ENCODE data around the gene BRD9. TPM values are rescaled to one million over a fixed set of nuclear protein-coding genes. Genes with fewer than 3 reads are reported as not detected.
"Not testable (repeated sequence)": the region's sequence is repeated elsewhere in the genome, so short reads cannot be mapped to it uniquely, and the experiment has no call there.

Gene BRD9
- total RNA-seq, 2 donors from 2014 or later: 27.6 to 42.9 TPM

DNA sequence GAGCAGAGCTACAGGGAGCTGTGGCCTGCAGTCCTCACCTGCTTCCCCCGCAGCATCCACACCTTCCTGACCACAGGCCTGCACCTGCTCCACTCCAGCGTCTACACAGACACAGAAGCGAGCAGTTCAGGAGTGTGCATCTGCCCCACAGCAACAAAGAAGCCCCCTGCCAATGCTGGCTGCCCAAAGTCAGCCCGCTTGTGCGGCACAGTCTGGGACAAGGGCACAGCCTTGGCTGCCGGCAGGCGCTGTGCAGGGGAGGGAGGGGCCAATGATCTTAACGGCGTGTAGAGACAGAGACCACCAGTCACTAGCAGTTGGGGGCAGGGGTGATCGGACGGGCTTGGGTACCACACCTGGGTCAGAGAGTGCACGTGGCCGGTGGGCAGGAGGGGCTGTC is 6.6 kb downstream of the BRD9 start:
- ATAC-seq (no peak), DNase-seq (no peak)
- intact Hi-C loops (cut with DNase I, micrococcal nuclease): no loop called here

GRCh38 chr5:885529-885928 is 7.1 kb downstream of the BRD9 start:
- ATAC-seq: peak; percentile 19
- intact Hi-C loops (cut with DNase I, micrococcal nuclease): no loop called here
- DNase-seq: no peak

DNA sequence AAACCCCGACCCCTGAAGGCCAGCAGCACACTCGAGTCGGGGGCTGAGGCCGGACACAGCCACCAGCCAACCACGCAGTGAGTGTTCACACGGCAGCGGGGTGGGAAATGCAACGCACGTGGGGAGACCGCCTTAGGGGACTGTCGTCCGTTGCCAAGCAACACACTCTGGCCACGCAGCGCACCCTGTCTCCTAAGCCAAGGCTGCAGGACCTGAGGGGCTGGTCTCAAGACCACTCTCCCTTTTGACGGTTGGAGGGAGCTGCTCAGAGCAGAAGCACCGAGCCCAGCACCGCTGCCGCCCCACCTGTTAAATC is 7.5 kb downstream of the BRD9 start:
- ATAC-seq (no peak), DNase-seq (no peak)
- intact Hi-C loops (cut with DNase I, micrococcal nuclease): no loop called here

- DNase-seq: no peak
- ATAC-seq: peak; percentile 27
- intact Hi-C loops (cut with DNase I, micrococcal nuclease): no loop called here
Observed at GRCh38 chr5:884345-885126, 8.1 kb downstream of the BRD9 start.

GRCh38 chr5:883475-884181 is 9.0 kb downstream of the BRD9 start:
- intact Hi-C loops (cut with DNase I, micrococcal nuclease): no loop called here
- no peak for ATAC-seq
- no peak for DNase-seq

DNA sequence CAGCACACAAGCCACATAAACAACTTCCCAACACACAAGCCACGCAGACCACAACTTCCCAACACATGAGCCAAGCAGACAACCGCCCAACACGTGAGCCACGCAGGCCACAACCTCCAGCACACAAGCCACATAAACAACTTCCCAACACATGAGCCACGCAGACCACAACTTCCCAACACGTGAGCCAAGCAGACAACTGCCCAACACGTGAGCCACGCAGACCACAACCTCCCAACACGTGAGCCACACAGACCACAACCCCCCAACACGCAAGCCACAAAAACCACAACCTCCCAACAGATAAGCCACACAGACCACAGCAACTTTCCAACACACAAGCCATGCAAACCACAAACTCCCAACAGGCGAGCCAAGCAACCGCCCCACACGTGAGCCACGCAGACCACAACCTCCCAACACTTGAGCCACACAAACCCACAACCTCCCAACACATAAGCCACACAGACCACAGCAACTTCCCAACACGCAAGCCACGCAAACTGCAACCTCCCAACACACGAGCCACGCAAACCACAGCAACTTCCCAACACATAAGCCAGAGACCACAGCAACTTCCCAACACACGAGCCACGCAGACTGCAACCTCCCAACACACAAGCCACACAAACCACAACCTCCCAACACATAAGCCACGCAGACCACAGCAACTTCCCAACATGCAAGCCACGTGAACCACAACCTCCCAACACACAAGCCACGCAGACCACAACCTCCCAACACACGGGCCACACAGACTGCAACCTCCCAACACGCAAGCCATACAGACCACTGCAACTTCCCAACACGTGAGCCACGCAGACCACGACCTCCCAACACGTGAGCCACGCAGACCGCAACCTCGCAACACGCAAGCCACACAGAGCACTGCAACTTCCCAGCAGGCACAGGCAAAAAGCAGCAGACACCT is 10.1 kb downstream of the BRD9 start:
- DNase-seq (no peak), ATAC-seq (no peak)
- intact Hi-C loops (cut with DNase I, micrococcal nuclease): no loop called here

- DNase-seq (no peak), ATAC-seq (no peak)
Observed at GRCh38 chr5:881551-881935, 11.1 kb downstream of the BRD9 start.

GRCh38 chr5:880816-881550 is 11.6 kb downstream of the BRD9 start:
- intact Hi-C loops (cut with DNase I, micrococcal nuclease): no loop called here
- ATAC-seq: no peak
- DNase-seq: no peak

More at GRCh38 chr5:881551-881935, 11.1 kb downstream of the BRD9 start:
- intact Hi-C loops (cut with DNase I, micrococcal nuclease): no loop called here

DNA sequence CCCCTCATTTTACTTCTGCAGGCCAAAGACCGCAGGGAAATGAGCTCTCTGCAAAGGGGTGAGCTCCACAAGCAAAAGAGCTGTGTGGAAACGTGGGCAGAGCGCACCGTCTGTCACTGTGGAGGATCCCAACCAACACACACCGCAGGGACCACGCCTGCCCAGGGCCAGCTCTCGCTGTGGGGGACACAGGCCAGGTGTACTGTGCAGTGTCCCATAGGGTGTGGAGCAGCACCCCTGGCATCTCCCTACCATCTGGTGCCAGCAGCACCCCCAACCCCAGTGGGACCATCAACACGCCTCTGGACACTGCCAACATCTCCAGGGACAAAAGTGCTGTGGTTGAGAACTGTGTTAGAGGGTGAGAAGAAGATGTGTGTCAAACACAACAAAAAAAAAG is 13.9 kb downstream of the BRD9 start:
- DNase-seq; ATAC-seq; intact Hi-C loops (cut with DNase I, micrococcal nuclease): not testable (repeated sequence)

DNA sequence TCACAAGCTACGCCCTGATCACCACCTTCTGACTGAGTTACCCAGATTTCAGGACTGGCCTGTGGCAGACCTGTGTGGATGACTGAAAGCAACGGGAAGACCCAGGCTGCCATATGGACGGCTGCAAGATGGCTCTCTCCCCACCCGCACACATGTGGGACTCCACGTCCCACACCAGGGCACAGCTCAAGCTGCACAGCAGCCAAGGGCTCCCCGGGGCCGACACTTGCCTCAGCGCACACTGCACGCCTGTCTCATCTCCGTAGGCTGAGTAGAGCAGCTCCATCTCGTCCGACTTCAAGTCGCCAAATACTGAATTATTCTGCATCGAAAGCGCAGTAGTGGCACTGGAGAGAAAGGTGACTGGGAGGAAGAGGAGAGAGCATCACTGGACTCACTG is 14.5 kb downstream of the BRD9 start:
- intact Hi-C loops (cut with DNase I, micrococcal nuclease): no loop called here
- ATAC-seq: no peak
- no peak for DNase-seq

DNA sequence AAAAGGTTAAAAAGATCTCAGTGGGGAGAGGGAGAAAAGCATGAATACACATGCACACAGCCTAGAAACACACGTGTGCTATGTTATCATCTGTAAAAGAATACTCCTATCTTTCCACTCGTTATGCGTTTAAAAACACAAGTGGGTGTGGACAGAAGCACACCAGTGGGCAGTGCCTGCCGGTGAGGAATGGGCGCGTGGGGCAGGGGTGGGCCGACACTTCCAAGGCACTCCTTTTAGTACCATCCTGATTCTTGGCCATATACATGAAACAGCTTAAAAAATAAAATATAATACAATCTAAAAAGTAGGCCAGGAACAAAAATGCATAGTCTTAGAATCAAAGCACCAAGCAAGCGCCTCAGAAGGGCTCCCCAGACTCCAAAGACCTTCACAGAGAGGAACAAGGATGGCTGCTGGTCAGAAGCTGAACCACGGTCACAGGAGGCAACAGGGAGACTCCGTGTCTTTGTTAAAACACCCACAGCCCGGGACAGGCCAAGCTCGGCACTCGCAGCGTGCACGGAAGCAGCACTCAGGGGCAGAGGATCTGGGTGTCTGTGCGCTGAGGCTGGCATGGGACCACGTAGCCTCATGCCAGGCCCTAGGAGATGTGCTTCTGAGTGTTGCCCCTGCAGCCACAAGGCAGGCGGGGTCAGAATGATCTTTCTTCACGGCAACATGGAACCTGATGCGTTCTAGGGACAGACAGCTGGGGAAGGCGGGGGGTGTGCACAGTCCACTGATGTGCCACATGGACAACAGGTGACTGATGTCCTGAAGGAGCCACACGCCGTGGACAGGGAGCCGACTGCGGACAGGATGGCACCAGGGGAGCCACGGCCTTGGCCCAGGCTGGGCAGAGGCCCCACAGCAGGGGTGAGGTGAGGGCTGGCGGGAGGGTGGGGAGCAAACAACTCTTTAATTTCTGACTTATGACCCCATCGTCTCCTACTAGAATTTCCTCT is 15.9 kb downstream of the BRD9 start:
- ATAC-seq: no peak
- no peak for DNase-seq
- intact Hi-C loops (cut with DNase I, micrococcal nuclease): no loop called here

GRCh38 chr5:875931-876330 is 16.7 kb downstream of the BRD9 start:
- no peak for ATAC-seq
- no peak for DNase-seq
- intact Hi-C loops (cut with DNase I, micrococcal nuclease): no loop called here

GRCh38 chr5:873328-873727 is 19.3 kb downstream of the BRD9 start:
- no peak for ATAC-seq
- intact Hi-C loops (cut with DNase I, micrococcal nuclease): no loop called here
- DNase-seq: no peak

- no peak for ATAC-seq
- DNase-seq: no peak
- intact Hi-C loops (cut with DNase I, micrococcal nuclease): no loop called here
Observed at GRCh38 chr5:872301-872700, 20.3 kb downstream of the BRD9 start.

DNA sequence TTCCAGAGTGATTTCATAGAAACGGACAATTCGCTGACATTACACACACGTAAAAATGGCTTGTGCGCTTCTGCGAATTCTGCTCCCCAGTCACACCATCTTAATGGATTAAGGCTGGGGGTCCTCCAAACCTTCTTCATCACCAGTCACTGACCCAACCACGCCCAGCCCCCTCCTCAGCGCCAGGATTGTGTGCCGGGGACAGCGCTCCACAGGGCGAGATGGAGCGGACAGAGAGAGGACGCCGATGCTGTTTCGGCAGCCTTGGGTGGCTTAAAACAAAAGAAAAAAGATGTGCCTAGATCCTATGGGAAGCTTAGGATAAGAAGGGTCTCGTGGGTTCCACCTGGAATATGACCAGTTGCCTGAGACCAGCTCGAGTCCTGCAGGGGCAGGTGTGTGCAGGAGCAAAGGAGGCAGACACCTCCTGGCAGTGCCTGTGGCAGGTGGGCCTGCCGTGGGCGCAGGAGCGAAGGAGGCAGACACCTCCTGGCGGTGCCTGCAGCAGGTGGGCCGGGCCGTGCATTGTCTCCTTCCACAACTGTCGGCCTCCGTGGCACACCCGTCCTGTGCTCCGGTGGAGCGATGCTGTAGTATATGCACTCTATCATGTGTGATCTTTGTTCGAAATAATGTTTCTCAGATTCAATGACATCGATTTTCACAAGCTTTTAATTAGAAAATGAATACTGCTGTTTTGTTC is 20.9 kb downstream of the BRD9 start:
- intact Hi-C loops (cut with DNase I, micrococcal nuclease): no loop called here
- DNase-seq (no peak), ATAC-seq (no peak)

GRCh38 chr5:870956-871355 is 21.6 kb downstream of the BRD9 start:
- intact Hi-C loops (cut with DNase I, micrococcal nuclease): no loop called here
- ATAC-seq (no peak), DNase-seq (no peak)

DNA sequence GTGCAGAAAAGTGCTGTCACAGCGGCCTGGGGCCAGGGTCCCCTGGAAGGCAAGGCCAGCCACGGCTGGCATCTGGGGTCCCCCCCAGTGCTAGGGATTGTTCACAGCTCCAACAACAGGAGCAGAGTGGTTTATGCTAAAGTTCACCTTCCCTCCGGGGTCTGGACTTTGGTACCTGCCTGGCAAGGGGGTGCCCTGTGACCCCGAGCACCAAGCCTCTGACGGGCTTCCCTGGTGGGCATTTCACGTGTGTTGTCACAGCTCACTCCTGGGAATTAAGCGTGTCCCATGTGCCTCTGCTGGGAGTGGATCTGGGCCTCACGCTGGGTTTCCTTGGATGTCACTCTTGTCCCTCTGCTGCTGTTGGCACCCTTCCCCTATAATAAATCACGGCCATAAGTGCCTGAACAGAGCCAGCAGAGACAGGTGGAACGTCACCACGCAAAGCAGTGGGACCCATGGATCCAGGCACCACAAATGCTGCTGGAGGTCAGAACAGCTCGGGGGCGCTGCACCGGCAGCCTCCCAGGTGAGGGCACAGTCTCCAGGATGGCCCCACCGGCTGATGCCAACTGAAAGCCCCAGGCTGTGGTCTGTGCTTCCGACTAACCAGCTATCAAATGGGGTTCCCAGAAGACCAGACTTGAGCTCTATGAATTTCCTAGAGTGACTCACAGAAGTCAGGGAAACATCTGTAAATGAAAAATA is 24.0 kb downstream of the BRD9 start:
- intact Hi-C loops (cut with DNase I, micrococcal nuclease): no loop called here
- no peak for ATAC-seq
- no peak for DNase-seq
